ENCODE measurements around the gene HMGCS2.

DNA sequence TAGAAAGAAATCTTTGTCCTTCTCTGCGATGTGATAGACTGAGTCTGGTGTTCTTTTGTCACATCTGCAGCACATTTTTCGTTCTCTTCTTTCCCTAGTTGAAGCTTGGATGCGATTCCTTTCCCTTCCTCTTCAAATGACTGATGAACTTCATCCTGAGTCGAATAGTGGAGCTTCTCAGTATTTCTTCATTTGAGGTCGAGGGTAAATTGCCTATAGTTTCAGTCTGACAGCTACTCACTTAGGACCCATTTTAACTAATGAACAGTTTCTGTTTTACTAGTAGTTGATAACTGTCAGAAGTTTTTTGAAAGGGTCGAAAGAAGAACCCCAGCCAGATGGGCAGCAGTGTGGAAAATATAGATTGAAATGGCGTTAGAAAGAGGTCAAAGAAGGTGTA is 47.2 kb upstream of the HMGCS2 start:
- TF ChIP-seq POLR2AphosphoS5 (IDR thresholded peaks at IDR 0.05) (no peak), POLR2A (IDR thresholded peaks at IDR 0.05) (no peak)
- TF ChIP-seq, protein P1, sequence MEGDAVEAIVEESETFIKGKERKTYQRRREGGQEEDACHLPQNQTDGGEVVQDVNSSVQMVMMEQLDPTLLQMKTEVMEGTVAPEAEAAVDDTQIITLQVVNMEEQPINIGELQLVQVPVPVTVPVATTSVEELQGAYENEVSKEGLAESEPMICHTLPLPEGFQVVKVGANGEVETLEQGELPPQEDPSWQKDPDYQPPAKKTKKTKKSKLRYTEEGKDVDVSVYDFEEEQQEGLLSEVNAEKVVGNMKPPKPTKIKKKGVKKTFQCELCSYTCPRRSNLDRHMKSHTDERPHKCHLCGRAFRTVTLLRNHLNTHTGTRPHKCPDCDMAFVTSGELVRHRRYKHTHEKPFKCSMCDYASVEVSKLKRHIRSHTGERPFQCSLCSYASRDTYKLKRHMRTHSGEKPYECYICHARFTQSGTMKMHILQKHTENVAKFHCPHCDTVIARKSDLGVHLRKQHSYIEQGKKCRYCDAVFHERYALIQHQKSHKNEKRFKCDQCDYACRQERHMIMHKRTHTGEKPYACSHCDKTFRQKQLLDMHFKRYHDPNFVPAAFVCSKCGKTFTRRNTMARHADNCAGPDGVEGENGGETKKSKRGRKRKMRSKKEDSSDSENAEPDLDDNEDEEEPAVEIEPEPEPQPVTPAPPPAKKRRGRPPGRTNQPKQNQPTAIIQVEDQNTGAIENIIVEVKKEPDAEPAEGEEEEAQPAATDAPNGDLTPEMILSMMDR (IDR thresholded peaks at IDR 0.05 in 8 of 11, conservative IDR thresholded peaks at IDR 0.05 in 3 of 11) = no peak

Data from spleen (tissue), 7 donors.